HG03103 (cell line): ENCODE results near the gene GBE1.
"Not testable (repeated sequence)": the region's sequence is repeated elsewhere in the genome, so short reads cannot be mapped to it uniquely, and the experiment has no call there.

ENCODE experiments used
- ATAC-seq: cut with Tn5 transposase; IDR thresholded peaks from one replicate; pipeline ENCODE4 v1.9.1; 2021; ENCODE audit warnings: low read depth; ENCODE audit not compliant: unreplicated experiment

GBE1 gene

DNA sequence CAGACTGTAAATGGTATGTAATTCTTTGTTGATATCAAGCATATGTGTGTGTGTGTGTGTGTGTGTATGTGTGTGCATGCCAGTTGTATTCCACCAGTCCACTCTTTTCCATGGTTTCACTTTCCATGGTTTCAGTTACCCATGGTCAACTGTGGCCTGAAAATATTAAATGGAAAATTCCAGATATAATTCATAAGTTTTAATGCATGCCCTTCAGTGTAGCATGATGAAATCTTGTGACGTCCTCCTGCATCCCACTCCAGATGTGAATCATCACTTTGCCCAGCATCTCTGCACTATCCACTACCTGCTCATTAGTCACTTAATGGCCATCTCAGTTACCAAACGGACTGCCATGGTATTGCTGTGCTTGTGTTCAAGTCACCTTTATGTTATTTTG, 215.9 kb downstream of the GBE1 start:
- no peak for ATAC-seq

DNA sequence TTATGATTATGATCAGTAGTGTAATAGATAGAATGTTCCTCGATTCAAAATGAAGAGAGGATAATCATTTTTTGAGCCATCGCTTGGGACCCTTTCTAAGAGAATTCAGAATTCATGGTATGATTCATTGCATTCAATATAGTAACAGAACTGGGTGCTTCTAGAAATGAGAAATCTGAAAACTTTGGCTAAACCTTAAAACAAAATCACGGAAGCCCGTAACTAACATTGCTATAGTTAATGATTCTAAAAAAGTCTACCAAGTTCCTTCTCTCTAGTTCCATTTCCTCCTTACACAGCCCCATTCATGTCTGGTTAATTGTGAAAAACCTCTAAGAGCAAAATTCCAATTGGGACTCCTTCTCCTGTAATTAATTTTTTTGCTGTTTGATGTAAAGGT, 217.1 kb downstream of the GBE1 start:
- no peak for ATAC-seq

DNA sequence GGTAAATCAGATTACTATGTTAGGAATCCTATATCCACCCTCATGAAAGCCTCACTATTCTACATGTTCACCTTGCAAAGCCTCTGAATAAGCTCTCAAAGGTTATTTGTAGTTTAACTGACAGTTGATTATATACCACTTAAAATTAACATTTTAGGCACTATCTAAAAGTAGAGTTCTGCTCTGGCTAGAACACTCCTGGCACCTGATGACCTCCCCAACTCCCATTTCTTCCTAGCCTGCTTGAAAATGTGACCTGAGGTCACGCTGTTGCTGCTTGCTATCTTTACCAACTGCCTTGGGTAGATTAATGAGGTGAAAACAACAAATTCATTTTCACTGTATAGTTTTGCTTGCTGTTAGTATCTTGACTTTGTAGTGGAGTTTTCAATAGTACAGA, 220.7 kb downstream of the GBE1 start:
- ATAC-seq, result no peak

DNA sequence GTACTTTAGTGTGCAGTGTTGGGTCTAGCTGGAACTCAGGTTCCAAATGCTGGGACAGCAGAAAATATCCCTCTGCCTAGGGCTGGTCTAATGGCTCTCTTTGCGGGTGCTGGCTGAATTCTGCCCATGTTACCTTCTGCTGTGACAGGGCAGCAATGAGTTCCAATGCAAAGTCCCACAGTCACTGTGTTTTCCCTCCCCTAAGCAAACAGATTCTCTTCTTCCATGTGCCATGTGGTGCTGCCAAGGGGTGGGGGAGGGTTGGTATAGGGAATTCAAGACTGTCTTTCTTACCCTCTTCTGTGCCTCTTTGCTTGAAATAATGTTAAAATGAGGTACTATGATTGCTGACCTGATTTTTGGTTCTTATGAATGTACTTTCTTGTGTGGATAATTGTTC, 229.6 kb downstream of the GBE1 start:
- ATAC-seq, result no peak

DNA sequence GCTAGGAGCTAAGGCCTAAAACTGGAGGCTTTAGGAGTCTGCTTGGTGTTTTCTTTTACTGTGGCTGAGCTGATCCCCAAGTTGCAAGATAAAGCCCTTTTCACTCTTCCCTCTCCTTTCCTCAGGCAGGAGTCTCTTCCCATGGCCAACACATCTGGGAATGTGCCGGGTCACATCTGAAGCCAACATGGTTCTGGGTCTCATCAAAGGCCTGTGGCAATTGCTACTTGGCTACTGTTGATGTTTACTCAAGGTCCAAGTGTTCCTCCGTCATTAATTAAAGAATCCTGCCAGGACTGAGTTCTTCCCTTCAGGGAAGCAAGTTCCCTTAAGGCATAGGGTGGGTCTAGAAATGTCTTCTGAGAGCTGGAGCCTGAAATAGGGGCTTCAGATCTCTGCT, 230.2 kb downstream of the GBE1 start:
- ATAC-seq, result no peak

DNA sequence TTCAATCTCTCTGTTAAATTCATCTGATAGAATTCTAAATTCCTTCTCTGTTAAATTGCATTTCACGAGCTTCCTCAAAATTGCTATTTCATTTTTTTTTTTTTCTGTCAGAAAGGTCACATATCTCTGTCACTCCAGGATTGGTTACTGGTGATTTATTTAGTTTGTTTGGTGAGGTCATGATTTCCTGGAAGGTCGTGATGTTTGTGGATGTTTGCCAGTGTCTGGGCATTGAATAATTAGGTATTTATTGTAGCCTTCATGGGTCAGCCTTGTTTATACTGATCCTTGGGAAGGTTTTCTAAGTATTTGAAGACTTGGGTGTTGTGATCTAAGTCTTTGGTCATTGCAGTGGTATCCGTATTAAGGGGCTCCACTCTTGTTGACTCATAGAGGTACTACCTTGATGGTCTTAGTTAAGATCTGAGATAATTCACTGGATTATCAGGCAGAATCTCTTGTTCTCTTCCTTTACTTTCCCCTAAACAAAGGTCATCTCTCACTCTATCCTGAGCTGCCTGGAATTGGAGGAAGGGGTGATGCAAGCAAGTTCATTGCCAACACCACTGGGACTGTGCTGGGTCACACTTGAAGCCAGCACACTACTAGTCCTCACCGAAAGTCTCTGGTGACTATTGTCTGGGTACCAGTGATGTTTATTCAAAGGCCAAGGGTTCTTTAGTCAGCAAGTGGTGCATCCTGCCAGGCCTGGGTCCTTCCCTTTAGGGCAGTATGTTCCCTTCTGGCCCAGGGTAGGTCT, 231.1 kb downstream of the GBE1 start:
- no peak for ATAC-seq

DNA sequence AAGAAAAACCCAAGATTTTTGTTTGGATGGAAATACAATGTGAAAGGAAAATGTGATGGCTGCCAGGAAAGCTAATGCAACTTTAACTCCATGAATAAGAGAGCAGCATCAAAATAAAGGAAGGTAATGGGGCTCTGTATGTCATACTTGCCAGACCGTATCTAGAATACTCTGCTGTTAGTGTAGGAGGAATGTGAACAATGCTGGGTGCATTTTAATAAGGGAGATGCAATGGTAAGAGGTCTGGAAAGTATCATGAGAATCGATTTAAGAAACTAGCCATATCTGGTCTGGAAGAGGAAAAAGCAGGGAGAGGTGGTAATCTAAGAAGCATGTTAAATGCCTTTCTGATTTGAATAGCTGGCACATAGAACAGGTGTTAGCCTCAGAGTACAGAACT, 239.6 kb downstream of the GBE1 start:
- no peak for ATAC-seq

DNA sequence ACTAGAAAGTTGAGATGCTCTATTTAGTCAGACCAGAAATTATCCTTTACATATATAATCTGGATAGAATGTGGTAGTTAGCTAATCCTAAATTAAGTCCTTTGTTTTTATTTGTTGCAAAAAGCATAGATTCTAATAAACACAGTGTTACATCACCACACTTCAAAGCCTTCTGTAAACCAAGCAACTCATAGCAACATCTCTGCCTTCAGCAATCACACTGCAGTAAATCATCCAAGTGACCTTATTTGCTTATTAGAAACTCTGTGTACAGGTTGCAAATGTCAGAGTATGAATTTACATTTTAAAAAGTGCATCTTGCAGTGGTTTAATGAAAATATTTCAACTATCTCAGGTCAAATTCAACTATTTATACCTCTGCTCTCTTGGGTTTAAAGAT, 242.5 kb downstream of the GBE1 start:
- ATAC-seq, result no peak

DNA sequence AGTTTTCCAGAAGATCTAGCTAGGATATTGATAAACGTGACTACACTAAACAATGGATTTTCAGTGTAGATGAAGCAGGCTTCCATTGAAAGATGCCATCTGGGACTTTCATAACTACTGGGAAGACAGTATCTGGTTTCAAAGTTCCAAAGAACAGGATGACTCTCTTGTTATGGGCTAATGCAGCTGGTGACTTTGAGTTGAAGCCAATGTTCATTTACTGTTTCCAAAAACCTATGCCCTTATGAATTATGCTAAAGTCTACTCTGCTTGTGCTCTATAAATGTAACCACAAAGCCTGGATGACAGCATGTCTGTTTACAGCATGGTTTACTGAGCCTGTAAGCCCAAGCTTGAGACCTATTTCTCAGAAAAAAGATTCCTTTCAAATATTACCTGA, 245.4 kb downstream of the GBE1 start:
- ATAC-seq, result no peak

DNA sequence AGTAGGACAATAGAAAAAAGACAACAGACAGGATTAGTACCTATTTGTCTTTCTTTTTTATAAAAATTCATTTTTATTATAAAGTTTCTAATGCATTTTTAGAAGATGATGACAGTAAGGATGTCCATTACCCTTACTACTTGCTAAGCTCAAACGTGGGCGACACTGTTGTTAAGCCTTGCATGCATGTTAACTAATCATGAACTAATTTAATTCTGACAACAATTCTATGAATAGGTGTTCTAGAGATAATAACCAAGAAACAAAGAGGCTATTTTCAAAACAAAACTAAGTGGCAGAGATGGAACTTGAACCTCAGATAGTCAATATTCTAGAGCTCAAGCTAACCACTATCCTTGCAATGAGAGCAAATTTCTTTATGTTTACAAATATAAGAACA, 247.9 kb downstream of the GBE1 start:
- ATAC-seq, result no peak

DNA sequence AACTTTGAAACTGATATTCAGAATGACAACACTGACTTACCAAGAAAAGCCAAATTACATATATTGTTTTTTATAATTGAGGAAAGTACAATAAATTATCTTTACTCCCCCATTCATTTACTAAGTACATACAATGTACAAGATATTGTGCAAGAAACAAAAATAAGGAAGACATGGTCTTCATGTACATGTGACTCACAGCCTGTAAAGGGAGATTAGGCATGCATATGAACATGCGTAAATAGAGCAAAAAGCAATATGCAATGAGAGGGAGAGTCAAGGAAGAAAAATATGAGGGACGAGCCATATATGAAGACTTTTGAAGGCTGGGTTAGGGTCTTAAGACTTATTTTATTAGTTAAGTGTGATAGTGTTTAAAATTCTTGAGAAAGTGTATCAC, 258.4 kb downstream of the GBE1 start:
- ATAC-seq, result no peak

DNA sequence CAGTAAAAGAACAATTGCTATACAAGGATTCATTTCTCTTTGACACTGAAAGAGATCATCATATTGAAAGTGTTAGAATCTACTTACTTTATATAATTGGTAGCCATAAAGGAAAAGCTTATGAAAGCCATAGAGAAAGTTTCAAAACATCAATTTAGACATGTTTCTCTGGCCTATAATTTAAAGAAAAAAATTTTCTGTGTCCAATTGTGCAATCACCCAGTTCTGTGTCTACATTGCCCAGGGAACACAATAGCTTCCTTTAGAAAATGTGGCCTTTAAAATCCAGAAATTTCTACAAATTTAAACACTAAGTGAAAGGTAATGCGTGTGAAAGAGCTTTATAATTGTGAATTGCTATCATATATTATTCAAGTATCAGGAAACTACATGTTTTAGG, 259.2 kb downstream of the GBE1 start:
- no peak for ATAC-seq

DNA sequence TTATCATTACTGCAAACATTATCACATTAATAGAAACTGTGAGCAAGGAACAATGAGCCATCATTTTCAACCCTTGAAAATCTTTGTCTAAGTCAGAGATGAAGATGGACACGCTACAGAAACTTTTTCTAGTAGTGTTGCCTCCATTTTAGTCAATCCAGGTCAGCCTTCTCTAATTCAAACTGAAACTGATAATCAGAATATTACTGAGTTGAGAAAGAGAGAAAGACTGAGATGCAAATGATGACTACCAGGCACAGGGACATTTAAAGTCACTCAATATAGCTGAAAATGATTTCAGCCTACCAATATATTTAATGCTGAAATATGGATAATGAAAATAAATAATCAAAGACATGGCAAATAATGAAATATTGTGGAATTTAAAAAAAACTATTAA, 261.4 kb downstream of the GBE1 start:
- ATAC-seq, result no peak

DNA sequence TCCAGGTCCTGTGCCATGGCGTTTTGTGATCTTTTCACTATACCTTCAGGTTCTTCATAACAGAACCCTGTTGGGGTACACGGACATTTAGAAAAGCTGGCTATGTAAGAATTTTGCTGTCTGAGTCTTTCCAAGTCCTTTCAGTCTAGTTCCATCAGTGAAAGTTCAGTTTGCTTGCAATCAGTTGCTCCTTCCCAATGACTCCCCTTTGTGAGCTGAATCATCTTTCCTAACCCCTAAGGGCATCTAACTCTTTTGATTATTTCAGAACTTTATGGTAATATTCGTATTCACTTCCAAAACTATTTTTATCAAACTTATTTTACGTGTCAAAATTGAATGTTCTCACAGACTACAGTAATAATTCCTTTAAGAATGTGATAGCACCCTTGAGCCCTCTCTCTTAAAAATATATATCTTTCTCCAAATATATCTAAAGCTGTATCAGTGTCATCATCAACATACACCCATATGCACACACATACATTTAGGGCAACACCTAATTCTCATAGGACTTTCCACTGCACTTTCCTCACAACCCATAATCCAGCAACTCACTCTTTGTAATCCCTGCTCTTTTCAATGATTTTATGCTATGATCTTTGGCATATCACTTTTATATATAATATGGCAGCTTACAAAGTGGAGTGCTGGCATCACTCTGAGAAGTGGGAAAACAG, 263.7 kb downstream of the GBE1 start:
- ATAC-seq, result no peak

DNA sequence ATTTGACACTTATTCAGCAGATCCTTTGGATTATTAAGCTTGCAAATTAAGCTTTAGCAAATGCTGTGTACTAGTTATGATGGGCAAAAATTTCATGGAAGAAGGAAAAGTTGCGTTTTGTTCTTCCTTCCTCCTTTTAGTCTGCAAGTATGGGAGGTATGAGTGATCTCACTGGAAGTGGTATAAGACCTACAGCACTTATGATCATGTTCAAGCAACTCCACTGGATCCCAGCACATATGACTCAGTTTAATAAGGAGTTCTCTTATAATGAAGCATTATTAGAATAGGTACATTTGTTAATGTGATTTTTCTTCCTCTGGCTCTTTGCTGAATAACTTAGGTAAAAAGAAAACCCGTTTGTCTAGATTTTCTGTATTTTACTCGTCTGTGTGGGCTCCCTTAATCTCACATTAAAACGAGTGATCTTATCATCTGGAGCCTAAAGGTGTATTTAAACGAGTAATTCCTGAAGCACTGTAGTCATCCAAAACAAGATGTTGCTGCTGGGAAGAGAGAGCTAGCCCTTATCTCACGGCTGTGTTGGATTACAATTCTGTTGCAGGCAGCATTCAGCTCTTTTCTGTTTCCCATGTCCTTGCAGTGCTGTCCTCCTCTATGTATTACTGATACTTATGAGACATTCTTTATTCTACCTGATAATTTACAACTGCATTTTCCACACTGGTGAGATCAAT, 264.9 kb downstream of the GBE1 start:
- ATAC-seq, result no peak

DNA sequence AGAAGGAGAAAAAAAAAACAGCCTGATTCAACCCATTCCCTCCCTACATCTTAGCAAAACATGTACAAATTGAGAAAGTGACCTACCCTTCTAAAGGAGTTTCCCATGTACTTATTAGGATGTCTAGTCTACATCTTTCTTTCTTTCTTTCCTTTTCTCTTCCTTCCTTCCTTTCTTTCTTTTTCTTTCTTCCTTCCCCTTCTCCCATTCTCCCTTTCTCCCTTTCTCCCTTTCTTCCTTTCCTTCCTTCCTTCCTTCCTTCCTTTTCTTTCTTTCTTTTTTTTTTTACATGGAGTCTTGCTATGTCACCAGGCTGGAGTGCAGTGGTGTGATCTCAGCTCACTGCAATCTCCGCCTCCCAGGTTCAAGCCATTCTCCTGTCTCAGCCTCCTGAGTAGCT, 269.0 kb downstream of the GBE1 start:
- ATAC-seq, result not testable (repeated sequence)

DNA sequence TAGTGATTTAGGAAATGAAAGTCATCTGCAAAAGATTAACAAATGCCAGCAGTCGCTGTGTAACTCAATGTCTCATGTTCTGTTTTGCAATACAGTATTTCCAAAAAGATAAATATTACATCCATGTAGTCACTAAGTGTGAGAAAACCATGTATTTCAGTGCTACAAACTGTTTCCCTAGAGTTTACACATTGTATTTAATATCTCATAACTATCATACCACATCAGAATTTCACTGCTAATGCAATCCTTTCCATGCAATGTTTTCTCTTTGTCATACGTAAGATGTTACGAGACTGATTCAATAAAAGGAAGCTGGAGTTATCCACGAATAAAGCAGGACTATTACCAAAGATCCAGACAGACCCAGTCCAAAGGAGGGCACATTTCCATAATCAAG, 269.4 kb downstream of the GBE1 start:
- ATAC-seq, result no peak

DNA sequence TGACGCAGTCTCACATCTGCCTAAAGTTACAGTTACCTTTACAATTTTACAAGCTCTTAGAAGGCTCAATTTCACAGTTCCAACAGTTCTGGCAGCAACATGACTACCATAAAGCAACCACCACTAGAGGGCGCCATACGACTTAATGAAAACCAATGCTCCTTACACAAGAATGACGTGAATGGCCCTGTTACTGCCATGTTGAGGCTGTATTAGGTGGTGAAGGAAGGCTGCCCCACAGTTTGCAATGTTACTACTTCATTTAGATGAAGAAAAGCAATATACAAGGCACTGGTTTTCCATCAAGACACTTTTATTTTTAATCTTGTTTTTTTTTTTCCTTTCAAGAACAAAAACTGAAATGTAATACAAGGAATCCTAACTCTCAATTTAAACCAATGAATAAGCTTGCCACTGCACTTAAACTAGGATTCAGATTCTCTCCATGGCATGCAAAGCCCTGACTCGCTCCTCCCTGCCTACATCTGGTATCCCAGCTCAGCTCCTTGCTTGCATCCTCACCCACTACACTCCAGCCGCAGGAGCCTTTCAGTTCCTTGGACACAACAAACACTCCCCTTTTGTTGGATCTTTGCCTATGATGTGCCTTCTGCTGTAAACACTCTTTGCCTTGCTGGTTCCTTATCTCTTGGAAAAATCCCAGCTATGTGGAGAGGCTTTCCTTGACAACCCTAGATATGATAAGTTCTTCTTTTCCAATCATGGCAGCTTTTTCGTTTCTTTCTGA, 270.7 kb downstream of the GBE1 start:
- ATAC-seq, result peak; percentile 97

DNA sequence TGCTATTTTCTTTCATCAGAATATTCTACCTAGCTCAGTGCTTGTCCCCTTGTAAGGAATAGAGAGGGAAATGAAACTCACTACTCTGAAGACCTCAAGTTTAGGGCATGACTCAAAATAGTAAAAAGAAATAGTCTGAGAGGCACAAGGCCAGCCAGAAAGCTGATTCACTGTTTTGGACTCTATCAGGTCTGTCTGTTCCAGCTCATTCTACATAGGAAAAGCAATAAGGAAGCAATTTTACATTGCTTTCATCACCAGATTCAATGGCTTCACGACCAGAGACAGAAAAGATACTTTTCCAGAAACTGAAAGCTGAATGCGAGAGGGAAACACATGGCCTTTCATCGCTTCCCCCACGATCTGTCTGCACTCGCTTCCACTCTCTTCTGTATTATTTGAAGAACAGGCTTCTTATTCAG, 276.0 kb downstream of the GBE1 start:
- ATAC-seq, result peak; percentile 97

DNA sequence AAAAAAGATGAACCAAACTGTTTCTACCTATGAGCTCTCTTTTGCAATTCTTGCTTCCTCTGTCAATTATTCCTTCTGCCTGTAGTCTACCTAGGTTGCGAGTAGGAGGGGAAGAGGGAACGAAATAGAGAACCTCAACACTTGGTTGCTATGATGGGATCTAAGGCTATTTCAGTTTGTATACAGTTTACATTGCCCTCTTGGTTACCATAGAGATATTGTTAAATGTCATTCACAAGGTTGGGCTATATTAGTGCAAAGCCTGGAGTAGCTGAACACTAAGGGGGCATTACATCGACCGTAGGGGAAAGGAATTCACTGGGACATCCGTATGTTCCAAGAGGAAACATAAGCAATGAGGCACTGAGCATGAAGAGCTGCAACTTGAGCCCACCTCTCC, 276.9 kb downstream of the GBE1 start:
- no peak for ATAC-seq

DNA sequence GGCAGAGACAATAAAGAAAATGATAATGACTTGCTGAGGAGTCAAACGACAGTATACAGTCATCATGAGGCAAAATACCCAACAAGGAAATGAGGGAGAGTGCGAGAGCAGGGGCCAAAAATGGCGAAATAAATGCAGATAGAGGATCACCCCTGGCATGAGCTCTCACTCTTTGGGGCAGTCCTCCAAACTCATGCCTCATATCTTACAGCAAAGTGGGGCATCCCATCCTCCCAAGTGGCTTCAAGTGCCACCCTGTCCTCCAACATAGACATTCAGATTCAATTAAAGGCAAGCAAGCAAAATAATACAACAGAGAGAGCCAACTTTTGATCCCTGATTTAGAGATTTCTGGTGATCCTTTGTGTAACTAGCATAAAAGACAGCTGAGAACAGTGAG, 278.4 kb downstream of the GBE1 start:
- ATAC-seq, result no peak
